ENCODE measurements around the gene TTC7B.

Gene TTC7B

GRCh38 chr14:90724866-90725265 is 91.4 kb downstream of the TTC7B start:
- no peak for DNase-seq (ENCODE audit: low read depth)
- no peak overlapping the region for H3K4me3 ChIP-seq (ENCODE audit: low read depth, low read length)
- TF ChIP-seq CTCF (IDR thresholded peaks at IDR 0.05; ENCODE audit: insufficient read depth, low read depth, low read length, missing control alignments): no peak

GRCh38 chr14:90722590-90722989 is 93.6 kb downstream of the TTC7B start:
- no peak overlapping the region for H3K4me3 ChIP-seq (ENCODE audit: low read depth, low read length)
- no peak for DNase-seq (ENCODE audit: low read depth)
- no peak for TF ChIP-seq CTCF (IDR thresholded peaks at IDR 0.05; ENCODE audit: insufficient read depth, low read depth, low read length, missing control alignments)

GRCh38 chr14:90721619-90722305 is 94.5 kb downstream of the TTC7B start:
- DNase-seq (ENCODE audit: low read depth): no peak
- no peak overlapping the region for H3K4me3 ChIP-seq (ENCODE audit: low read depth, low read length)
- TF ChIP-seq CTCF (IDR thresholded peaks at IDR 0.05; ENCODE audit: insufficient read depth, low read depth, low read length, missing control alignments): no peak

GRCh38 chr14:90720832-90721231 is 95.4 kb downstream of the TTC7B start:
- no peak for DNase-seq (ENCODE audit: low read depth)
- TF ChIP-seq CTCF (IDR thresholded peaks at IDR 0.05; ENCODE audit: insufficient read depth, low read depth, low read length, missing control alignments): no peak

GRCh38 chr14:90720336-90720735 is 95.9 kb downstream of the TTC7B start:
- H3K4me3 ChIP-seq (ENCODE audit: low read depth, low read length): no peak overlapping the region
- TF ChIP-seq CTCF (IDR thresholded peaks at IDR 0.05; ENCODE audit: insufficient read depth, low read depth, low read length, missing control alignments): no peak
- DNase-seq (ENCODE audit: low read depth): no peak

More at GRCh38 chr14:90720832-90721231, 95.4 kb downstream of the TTC7B start:
- no peak overlapping the region for H3K4me3 ChIP-seq (ENCODE audit: low read depth, low read length)

- no peak overlapping the region for H3K4me3 ChIP-seq (ENCODE audit: low read depth, low read length)
- TF ChIP-seq CTCF (IDR thresholded peaks at IDR 0.05; ENCODE audit: insufficient read depth, low read depth, low read length, missing control alignments): no peak
- no peak for DNase-seq (ENCODE audit: low read depth)
Observed at GRCh38 chr14:90717916-90718315, 98.3 kb downstream of the TTC7B start.

- TF ChIP-seq CTCF (IDR thresholded peaks at IDR 0.05; ENCODE audit: insufficient read depth, low read depth, low read length, missing control alignments): no peak
- DNase-seq (ENCODE audit: low read depth): no peak
- no peak overlapping the region for H3K4me3 ChIP-seq (ENCODE audit: low read depth, low read length)
Observed at GRCh38 chr14:90715993-90716392, 100.2 kb downstream of the TTC7B start.
